ENCODE results near the gene ZSCAN21.

The ZSCAN21 gene

DNA sequence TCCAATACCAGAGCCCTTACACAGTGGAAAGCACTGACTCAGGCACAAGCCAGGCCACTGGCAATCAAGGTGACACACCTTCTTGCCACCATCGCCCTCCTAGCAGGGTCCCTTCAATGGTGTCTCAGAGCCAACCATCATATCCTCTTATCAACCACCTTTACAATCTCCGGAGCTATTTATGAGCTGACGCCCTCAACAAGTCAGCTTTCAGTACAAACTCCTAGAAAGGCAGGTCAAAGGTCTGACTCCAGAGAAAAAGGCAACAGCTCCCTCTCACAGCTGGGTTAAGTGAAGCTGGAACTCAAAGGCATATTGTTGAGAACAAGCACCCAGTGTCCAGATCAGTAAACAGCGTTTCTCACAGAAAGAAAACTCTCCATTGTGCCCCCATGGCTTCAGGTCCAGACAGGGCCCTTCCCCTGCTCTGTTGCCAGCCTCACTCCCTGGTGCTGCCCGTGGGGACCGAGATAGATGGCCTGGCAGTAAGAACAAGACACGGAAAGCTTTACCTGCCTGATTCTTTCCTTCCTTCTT lies 29.5 kb downstream of the ZSCAN21 start:
- DNase-seq (ENCODE audit: low read depth): no peak

DNA sequence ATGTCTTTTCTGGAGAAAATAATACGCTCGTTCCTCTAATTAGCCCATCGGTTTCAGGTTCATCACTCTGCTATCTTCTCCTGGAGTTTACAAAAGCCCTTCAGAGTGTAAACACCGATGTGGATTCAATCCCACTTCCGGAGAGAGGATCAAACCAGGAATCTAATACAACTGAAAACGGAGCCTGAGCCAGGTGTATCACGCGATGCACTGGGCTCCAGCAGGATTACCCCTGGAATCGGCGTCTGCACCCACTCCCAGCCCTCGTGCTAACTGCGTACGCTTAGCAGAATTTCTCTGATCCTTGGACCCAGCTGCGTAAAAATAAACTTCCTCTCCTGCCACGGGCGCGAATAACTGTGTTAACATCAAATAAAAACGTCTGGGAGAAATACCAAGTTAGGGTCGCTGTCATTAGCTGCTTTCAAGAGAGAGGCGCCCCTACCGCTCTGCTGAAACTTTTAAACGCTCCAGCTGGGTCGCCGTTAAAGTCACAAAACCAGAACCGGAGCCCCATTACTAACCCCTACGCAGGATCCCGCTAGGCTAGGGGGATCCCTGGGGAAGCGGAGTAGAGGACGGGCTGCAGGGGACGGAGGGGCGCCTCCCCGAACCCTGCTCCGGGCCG lies 31.4 kb downstream of the ZSCAN21 start:
- DNase-seq (ENCODE audit: low read depth): peak; percentile 26

DNA sequence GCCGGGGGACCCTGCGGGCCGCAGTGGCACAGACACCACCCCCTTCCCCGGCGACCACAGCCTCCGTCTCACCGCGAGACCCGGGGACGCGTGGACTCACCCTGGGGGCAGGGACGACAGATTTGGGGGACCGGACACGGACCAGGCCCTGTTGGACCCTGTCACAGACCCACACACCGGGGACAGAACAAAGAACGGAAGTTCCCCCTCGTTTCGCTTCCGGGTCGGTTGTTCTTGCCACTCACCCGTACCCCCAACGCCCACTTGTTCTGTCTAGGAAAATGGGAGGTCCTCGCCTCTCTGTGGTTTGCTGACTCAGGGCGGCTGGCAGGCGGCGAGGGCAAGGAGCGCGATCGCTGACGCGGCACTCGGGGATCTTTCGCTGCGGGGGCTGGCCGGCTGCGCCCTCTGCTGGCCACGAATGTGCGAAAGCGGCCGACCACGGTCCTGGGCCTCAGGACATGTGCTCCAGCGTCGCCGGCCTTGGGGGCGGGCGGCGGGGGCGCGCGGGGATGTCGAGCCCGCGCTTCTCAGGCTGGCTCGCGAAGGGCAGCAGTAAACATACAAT lies 32.0 kb downstream of the ZSCAN21 start, which contains the start of gene ZNF3:
Gene ZNF3, minus strand, starts transcription at position 189 of the 568 bp plus-strand sequence. CDS start 4,366 bp downstream, outside the sequence.
- DNase-seq (ENCODE audit: low read depth): peak; percentile 99

DNA sequence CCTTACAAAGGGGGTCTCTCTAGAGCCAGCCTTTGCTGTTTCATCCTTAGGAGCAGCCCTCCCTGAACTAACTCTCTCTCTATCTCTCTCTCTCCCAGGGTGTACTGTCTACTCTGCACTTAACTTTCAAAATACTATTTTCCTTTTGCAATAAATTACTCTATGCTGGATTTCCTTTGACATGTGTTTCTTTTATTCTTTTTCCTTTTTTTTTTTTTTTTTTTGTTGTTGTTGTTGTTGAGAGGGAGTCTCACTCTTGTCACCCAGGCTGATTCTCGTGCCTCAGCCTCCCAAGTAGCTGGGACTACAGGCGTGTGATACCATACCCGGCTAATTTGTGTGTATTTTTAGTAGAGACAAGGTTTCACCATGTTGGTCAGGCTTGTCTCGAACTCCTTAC lies 33.4 kb downstream of the ZSCAN21 start:
- DNase-seq (ENCODE audit: low read depth): no peak

DNA sequence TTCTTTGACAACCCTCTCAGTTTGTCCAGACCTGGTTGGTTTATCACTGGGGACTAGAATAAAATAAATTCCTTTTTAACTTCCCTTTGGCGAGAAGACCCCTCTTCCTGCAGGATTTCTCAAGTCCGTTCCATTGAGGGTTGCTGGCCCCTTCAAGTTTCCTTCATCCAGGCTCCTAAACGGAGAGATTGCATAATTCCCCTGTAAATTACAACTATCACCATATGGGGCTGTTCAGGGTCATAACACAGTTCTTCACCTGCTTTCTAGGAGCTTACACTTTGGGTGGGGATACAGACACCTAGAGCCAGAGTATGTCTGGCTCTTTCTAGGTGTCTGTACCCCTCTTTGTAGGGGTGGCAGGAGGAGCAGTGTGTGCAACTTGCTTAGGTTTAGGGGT lies 35.9 kb downstream of the ZSCAN21 start:
- DNase-seq (ENCODE audit: low read depth): no peak

DNA sequence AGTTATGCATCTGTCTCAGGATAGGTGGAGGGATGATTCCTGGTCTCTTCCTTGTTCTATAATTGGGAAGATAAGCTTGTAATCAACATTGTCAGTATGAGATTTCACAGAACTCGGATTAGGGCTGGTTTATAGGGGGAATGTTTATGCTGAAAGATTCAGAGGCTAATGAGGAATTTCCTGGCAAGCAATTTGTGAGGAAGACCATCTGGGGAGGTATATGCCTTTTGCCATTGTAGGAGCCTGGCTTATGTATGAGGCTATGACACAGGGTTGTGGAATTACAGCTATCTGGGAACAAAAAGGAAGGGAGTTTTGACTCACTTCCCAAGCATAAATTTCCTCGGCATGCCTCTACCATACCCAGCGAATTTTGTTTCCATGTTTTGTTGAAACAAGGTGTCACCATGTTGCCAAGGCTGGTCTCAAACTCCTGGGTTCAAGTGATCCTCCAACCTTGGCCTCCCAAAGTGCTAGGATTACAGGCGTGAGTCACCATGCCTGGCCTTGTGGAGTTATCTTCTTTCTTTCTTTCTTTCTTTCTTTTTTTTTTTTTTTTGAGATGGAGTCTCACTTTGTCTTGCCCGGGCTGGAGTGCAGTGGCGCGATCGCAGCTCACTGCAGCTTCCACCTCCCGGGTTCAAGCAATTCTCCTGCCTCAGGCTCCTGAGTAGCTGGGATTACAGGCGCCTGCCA lies 37.6 kb downstream of the ZSCAN21 start:
- DNase-seq (ENCODE audit: low read depth): peak; percentile 100

DNA sequence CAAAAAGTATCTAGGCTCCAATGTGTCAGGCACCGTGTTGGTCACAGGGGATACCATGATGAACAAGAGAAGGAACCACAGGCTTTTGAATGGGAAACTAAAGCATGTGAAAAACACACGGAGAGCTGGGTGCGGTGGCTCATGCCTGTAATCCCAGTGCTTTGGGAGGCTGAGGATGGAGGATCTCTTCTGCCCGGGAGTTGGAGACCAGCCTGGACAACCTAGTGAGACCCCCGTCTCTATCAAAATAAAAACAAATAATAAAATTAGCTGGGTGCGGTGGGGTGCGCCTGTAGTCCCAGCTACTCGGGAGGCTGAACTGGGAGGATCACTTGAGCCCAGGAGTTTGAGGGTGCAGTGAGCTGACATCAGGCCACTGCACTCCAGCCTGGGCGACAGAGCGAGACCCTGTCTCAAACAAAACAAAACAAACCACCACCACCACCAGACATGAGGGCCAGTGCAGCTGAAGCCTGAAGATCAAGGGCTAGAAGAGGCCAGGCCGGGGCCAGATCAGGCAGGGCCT lies 38.6 kb downstream of the ZSCAN21 start:
- no peak for DNase-seq (ENCODE audit: low read depth)

DNA sequence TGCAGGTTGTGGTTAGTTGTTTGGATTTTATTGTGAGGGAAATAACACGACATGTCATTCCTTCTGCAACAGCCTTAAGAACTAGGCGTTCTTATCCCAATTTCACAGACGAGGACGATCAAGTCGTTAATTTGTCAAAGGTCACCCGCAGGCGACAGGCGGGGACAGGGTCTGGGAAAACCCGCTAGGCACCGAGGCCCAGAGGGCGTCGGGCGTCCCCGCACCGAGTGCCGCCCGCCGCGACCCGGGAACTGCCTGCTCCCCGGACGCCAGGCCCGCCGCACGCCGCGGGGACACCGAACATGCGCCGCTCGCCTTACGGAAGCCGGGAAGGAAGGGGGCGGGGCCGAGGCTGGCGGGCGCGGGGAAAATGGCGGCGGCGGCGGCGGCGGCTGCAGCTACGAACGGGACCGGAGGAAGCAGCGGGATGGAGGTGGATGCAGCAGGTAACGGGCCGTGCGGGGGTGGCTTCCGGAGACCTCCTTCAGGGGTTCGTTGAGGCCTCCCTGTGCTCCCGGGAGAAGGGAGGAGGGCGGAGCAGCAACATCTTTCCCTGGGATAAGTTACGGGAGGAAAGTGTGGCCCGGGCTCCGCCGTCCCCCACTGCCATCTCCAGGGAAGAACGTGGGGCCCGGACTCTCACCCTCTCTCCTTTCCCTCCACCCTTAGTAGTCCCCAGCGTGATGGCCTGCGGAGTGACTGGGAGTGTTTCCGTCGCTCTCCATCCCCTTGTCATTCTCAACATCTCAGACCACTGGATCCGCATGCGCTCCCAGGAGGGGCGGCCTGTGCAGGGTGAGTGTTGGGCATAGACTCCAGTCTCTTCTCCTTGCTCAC lies 39.3 kb downstream of the ZSCAN21 start, which contains the start of gene COPS6:
Gene COPS6, plus strand, starts transcription at position 349 of the 837 bp plus-strand sequence. Its CDS starts 22 bp downstream, at position 371.
- DNase-seq (ENCODE audit: low read depth): peak; percentile 74

DNA sequence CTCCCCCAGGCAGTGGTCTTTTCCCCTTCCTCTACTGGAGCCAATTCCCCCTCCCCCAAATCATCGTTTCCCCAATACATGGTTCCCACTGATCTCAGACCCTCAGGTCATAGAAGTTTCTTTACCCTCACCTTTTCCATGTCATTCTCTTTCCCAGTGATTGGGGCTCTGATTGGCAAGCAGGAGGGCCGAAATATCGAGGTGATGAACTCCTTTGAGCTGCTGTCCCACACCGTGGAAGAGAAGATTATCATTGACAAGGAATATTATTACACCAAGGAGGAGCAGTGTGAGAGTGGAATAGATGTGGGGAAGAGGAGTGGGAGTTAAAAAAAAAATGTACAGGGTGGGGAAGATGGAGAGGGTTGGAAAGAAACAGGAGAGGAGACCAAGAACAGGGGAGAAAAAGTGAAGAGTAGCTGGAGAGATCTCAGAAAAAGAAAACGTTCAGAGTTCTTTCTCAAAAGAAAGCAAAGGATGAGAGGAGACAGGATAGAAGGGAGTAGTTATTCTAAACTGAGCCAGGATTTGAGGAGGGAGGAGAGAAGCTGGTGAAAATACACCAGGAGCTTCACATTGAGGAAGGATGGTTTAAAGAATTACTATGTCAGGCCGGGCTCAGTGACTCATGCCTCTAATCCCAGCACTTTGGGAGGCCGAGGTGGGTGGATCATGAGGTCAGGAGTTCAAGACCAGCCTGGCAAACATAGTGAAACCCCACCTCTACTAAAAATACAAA lies 40.1 kb downstream of the ZSCAN21 start:
- DNase-seq (ENCODE audit: low read depth): peak; percentile 61

DNA sequence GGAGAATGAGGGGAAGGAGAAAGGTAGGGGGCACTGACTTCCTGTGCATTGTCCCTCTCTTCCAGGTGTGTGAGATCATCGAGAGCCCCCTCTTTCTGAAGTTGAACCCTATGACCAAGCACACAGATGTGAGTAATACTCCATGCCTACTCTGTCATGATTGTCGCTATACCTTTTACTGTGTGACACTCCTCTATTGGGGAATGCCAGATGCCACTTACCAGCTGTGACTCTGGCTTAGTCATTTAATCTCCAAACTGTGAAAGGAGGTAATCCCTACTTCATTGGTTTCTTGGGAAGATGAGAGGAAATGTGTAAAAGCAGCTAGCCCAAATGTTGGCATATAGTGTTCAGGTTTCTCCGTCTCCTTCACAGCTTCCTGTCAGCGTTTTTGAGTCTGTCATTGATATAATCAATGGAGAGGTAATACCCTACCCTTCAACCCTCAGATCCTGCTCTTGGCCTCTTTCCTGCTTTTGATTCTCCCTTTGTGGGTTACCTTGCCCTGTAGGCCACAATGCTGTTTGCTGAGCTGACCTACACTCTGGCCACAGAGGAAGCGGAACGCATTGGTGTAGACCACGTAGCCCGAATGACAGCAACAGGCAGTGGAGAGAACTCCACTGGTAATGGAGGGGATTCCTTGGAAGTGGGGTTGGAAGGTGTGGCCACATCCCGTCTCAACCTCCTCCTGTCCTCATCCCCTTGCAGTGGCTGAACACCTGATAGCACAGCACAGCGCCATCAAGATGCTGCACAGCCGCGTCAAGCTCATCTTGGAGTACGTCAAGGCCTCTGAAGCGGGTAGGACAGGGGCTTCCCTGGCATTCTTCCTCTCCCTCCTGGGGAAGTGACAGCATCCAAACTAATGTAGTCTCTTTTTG lies 41.2 kb downstream of the ZSCAN21 start:
- DNase-seq (ENCODE audit: low read depth): no peak

DNA sequence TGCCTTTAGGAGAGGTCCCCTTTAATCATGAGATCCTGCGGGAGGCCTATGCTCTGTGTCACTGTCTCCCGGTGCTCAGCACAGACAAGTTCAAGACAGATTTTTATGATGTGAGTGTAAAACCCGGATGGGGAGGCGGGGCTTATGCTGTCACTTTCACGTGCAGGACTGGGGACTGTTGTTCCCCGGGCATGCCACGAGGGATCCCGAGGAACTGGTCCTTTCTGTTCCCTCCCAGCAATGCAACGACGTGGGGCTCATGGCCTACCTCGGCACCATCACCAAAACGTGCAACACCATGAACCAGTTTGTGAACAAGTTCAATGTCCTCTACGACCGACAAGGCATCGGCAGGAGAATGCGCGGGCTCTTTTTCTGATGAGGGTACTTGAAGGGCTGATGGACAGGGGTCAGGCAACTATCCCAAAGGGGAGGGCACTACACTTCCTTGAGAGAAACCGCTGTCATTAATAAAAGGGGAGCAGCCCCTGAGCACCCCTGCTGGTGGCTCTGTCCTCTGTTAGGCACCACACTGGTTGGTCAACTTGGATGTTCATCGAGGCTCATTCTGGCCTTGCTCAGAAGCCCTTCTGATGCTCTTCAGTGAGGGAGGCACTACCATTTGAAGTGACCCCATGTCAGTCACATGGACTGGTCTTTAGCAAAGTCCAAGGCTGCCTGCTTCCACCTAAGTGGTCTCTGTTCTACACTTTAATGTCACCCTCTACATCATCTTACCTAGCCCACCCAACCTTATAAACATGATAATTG lies 42.0 kb downstream of the ZSCAN21 start:
- peak; percentile 73 for DNase-seq (ENCODE audit: low read depth)

DNA sequence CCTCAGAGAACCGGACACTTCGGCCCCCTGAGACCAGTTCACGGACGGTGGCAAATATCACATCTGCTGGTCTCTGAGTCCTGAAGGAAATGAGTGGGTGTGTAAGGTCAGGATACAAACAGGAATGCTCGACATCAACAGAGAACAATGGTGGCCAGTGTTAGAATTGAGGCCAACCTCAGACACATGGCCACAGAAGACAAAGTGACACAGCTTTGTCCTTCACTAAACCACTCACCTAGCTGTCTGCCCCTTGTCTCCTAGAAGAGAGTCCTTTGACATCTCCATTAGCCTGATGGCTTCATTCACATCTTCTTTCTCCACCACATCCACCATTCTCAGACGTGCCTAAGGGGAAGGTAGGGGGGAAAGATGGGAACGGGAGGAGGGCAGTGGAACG lies 43.5 kb downstream of the ZSCAN21 start:
- no peak for DNase-seq (ENCODE audit: low read depth)

DNA sequence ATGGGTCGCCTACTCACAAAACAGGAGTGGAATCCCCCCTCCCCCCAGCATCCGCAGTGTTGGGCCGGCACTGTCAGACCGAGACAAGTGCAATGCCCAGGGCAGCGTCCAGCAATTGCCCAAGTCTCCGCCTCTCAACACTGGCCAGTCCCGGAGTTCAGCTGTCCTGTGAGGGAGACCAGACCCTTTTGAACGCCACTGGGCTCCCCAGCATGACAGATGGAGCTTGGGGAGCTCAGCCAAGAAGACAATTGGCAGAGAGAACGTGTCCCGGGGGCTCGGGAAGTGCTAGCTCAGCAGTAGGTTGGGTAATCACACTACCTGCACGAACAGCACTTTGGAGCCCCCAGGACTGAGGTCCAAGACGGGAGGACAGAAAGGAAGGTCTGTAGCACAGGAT lies 43.9 kb downstream of the ZSCAN21 start:
- DNase-seq (ENCODE audit: low read depth): no peak

DNA sequence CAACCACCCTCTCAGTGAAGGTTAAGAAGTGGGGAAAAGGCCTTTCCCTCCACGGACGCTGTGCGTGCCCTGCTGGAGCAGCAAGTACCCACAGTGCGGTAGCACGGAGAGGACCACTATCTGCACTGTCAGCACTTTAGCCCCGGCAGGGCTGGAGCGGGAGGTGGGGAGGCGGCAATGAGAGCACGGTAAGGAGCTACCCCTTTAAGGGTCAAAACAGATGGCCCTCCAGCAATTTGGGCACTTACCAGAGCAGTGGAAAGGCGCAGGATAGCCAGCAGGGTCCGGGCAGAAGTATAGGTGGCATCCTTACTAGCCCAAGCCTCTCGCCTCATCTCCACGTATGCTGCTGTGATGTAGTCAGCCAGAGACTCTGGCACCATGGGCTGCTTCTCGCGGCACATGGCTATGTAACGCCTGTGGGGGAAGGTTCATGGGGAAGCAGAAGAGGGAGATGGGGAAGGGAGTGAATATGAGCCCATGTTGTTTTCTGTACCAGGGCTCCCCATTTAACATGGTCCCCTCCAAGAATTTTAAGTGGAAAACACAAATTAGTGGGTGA lies 44.4 kb downstream of the ZSCAN21 start:
- DNase-seq (ENCODE audit: low read depth): no peak

DNA sequence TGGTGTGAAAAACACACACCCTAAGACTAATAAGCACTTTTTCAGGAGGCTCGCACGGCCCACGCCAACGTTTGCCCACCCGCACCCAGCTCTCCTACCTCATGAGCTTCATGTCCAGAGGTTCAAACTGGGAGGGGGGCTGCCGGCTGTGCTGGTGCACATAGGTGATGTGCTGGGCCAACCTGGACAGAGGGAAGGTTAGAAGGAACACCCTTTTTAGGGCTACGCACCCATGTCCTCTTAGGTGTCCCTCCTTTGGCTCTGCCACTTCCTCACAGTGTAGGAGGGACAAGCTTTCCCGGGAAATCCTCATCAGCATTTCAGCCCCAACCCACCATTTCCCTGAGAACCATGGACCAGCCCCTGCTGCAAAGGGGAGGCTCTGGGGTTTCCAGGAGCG lies 45.7 kb downstream of the ZSCAN21 start:
- no peak for DNase-seq (ENCODE audit: low read depth)

DNA sequence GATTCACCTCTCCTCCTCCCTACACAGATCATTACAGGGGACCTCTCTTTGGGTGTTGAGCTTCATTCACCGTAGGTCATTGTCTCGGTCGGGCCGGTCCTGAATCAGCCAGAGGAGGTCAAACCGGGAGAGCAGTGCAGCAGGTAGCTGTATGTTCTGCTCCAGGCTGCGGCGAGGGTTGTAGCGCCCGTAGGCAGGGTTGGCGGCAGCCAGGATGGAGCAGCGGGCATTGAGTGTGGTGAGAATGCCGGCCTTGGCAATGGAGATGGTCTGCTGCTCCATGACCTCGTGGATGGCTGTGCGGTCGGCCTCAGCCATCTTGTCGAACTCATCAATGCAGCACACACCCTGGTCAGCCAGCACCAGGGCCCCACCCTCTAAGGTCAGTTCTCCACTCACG lies 46.1 kb downstream of the ZSCAN21 start:
- no peak for DNase-seq (ENCODE audit: low read depth)

DNA sequence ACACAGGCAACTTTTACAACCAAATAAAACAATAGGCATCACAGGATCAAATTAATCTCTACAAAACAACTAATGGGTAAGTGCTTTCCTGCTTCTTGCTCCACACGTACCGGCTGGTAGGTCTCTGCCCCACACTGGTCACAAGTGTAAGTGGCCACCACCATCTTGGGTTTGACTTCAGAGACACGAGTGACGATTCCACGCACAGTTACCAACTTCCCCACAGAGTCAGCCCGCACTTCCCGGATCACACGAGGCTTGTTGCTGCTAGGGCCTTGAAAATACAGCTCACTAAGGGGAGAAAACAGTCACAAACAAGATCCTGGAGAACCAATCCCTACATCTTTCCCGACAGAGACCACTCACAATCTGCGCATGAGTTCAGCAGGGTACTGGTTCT lies 49.3 kb downstream of the ZSCAN21 start:
- DNase-seq (ENCODE audit: low read depth): no peak

DNA sequence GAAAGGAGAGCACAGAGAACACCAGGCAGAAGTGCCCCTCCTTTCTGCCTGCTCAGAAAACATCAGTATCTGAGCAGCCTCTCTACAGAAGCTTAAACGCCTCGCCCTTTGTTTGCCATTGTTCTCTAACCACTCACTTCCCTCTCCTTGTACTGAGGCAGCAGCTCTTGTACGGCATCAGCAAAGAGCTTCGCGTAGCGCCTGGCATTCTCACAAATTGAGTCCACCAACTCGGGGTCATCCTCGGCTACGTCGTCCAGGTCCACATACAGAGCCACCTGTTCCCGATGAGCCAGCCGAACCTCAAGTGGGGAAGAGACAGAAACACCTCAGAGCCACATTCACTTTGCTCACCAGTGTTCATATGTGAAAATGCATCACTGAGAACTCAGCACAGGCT lies 49.9 kb downstream of the ZSCAN21 start:
- no peak for DNase-seq (ENCODE audit: low read depth)

DNA sequence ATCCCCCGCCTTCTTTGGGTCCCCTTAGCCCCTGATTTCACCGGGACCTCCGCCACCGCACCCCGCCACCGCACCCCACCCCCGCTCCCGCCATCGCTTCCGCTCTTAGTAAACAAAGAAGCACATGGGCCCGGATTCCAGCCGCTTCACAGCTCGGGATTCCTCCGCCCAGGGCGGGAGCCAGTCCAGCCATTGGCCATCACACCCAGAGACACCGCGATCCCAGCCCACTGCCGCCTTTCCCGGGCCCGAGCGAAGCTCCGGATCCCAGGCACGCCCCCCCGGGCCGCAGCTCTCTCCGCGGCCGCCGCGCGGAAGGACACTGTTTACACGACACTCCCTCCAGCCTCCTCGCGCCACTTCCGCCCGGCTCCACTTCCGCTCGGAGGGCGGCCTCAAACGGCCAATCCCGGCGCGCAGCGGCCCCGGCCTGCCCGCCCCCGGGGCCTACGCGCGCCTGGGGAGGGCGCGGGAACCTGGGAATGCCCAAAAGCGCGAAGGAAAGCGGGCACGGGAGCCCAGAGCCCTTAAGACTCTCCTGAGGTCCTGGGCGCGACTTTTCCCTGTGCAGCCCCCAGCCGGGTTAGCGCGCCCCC lies 50.9 kb downstream of the ZSCAN21 start:
- peak; percentile 97 for DNase-seq (ENCODE audit: low read depth)

Data from EH (cell line).